Measurements from ENCODE around the gene SPIN4. TPM values are rescaled to one million over a fixed set of nuclear protein-coding genes. Genes with fewer than 3 reads are reported as not detected.

Gene SPIN4
- total RNA-seq, 2 donors from 2014 or later = 0.63 to 0.94 TPM

- TF ChIP-seq CTCF (IDR thresholded peaks at IDR 0.05) = no peak
- Histone ChIP-seq H3K36me3 (no peaks in the 10 kb centered on the region), H3K4me1 (no peaks in the 10 kb centered on the region)
These were observed 23.3 kb downstream of the SPIN4 start for GRCh38 chrX:63327788-63328187.

DNA sequence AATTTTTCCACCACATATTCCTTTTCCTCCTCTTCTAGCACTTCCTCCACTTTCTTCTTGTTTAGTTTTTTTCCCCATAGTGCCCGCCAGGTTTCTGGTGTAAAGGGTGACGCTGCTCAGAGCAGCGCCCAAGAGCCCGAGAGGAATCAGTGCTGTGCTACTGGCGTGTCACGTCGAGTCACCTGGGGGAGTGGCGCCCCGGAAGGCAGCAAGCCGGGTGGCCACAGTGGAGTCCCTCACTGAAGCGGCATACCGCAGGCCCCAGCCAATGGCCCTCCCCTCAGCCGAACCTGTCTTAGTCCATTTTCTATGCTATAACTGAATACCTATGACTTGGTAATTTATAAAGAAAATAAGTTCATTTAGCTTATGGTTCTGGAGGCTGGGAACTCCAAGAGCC lies 51.5 kb downstream of the SPIN4 start:
- H3K36me3 ChIP-seq = no peaks in the 10 kb centered on the region
- no peak overlapping the region for H3K4me3 ChIP-seq
- TF ChIP-seq CTCF (IDR thresholded peaks at IDR 0.05) = no peak
- no peak for DNase-seq (ENCODE audit: low spot score)
- H3K27me3 ChIP-seq = no peaks in the 10 kb centered on the region
- peaks cover 0 to under 1% of the 10 kb centered on the region in 2 donors for H3K9me3 ChIP-seq
- H3K27ac ChIP-seq = no peak overlapping the region
- no peaks in the 10 kb centered on the region for H3K4me1 ChIP-seq

More at GRCh38 chrX:63327788-63328187, 23.3 kb downstream of the SPIN4 start:
- H3K27me3 ChIP-seq = no peaks in the 10 kb centered on the region
- H3K27ac ChIP-seq = no peak overlapping the region
- no peak for DNase-seq (ENCODE audit: low spot score)
- H3K4me3 ChIP-seq = no peak overlapping the region
- no peaks in the 10 kb centered on the region for H3K9me3 ChIP-seq
